Measurements from ENCODE around the gene NKG7. TPM values are rescaled to one million over a fixed set of nuclear protein-coding genes. Genes with fewer than 3 reads are reported as not detected.

Gene NKG7
- total RNA-seq, 4 donors from 2014 or later: 1.5 to 4.1 (median 2.4) TPM; not detected in 1

- 94% methylated on average over 14 of the region's 16 CpGs for WGBS
- Histone ChIP-seq H3K36me3 (peaks cover 11 to 54% (median 39%) of the 10 kb centered on the region in 4 donors), H3K27me3 (no peaks in the 10 kb centered on the region), H3K9me3 (no peaks in the 10 kb centered on the region), H3K4me3 (no peak overlapping the region), H3K27ac (replicated peaks in 1 of 4) (no peak overlapping the region), H3K4me1 (peaks cover 3 to 15% (median 7%) of the 10 kb centered on the region in 4 donors)
- TF ChIP-seq EP300 (IDR thresholded peaks at IDR 0.05): no peak
- no peak for TF ChIP-seq POLR2AphosphoS5 (IDR thresholded peaks at IDR 0.05)
- no peak for TF ChIP-seq POLR2A (IDR thresholded peaks at IDR 0.05; ENCODE audit: low read depth)
- no peak for TF ChIP-seq CTCF (IDR thresholded peaks at IDR 0.05)
- intact Hi-C loops (cut with DNase I): no loop called here
- DNase-seq (ENCODE audit: extremely low spot score): no peak
Observed at GRCh38 chr19:51352783-51353360, 19.6 kb downstream of the NKG7 start.

- peaks cover 15 to 68% (median 53%) of the 10 kb centered on the region in 4 donors for H3K36me3 ChIP-seq
- H3K27me3 ChIP-seq: no peaks in the 10 kb centered on the region
- no peak for TF ChIP-seq EP300 (IDR thresholded peaks at IDR 0.05)
- no peak for TF ChIP-seq POLR2AphosphoS5 (IDR thresholded peaks at IDR 0.05)
- TF ChIP-seq CTCF (IDR thresholded peaks at IDR 0.05): no peak
- no peak for TF ChIP-seq POLR2A (IDR thresholded peaks at IDR 0.05; ENCODE audit: low read depth)
- H3K4me1 ChIP-seq: peaks cover 3 to 14% (median 7%) of the 10 kb centered on the region in 4 donors
- H3K4me3 ChIP-seq: no peak overlapping the region
- no peak for DNase-seq (ENCODE audit: extremely low spot score)
- WGBS: 98% methylated on average over 6 of the region's 11 CpGs
- intact Hi-C loops (cut with DNase I): no loop called here
- H3K9me3 ChIP-seq: no peaks in the 10 kb centered on the region
- H3K27ac ChIP-seq (replicated peaks in 1 of 4): no peak overlapping the region
Observed at GRCh38 chr19:51351266-51351990, 21.0 kb downstream of the NKG7 start.

- intact Hi-C loops (cut with DNase I): loop anchor here (10.0 kb wide), 1 partner anchor 337 kb away; no protein-coding TSS in a partner anchor
- DNase-seq (ENCODE audit: extremely low spot score): no peak
- Histone ChIP-seq H3K36me3 (peaks cover 19 to 80% (median 62%) of the 10 kb centered on the region in 4 donors), H3K27ac (replicated peaks in 1 of 4) (no peak overlapping the region), H3K4me1 (peaks cover 0 to 8% (median 0%) of the 10 kb centered on the region in 4 donors), H3K9me3 (no peaks in the 10 kb centered on the region), H3K27me3 (no peaks in the 10 kb centered on the region), H3K4me3 (no peak overlapping the region)
- no peak for TF ChIP-seq POLR2A (IDR thresholded peaks at IDR 0.05; ENCODE audit: low read depth)
- no peak for TF ChIP-seq POLR2AphosphoS5 (IDR thresholded peaks at IDR 0.05)
- no peak for TF ChIP-seq EP300 (IDR thresholded peaks at IDR 0.05)
- no peak for TF ChIP-seq CTCF (IDR thresholded peaks at IDR 0.05)
- 92% methylated on average over 10 of the region's 10 CpGs for WGBS
Observed at GRCh38 chr19:51347209-51347928, 25.1 kb downstream of the NKG7 start.

GRCh38 chr19:51346742-51347141, 25.7 kb downstream of the NKG7 start:
- Histone ChIP-seq H3K9me3 (no peaks in the 10 kb centered on the region), H3K27me3 (no peaks in the 10 kb centered on the region), H3K36me3 (peaks cover 19 to 74% (median 56%) of the 10 kb centered on the region in 4 donors), H3K4me1 (peaks cover 0 to 14% (median 0%) of the 10 kb centered on the region in 4 donors), H3K27ac (replicated peaks in 1 of 4) (no peak overlapping the region), H3K4me3 (no peak overlapping the region)
- WGBS: 90% methylated on average over 9 of the region's 17 CpGs
- intact Hi-C loops (cut with DNase I): loop anchor here (10.0 kb wide), 1 partner anchor 338 kb away; no protein-coding TSS in a partner anchor
- TF ChIP-seq POLR2A (IDR thresholded peaks at IDR 0.05; ENCODE audit: low read depth): no peak
- TF ChIP-seq EP300 (IDR thresholded peaks at IDR 0.05): no peak
- DNase-seq (ENCODE audit: extremely low spot score): no peak
